CD4-positive, alpha-beta memory T cell (primary cell): Measurements from ENCODE around the gene NRG3. TPM values are rescaled to one million over a fixed set of nuclear protein-coding genes. Genes with fewer than 3 reads are reported as not detected.
"Not testable (repeated sequence)": the region's sequence is repeated elsewhere in the genome, so short reads cannot be mapped to it uniquely, and the experiment has no call there.

Experiments
- CTCF ChIA-PET: fragments of 350-600 bp; sonication (Branson Sonifier 250); formaldehyde crosslinking; loops from one replicate; lab custom pipeline; 2021; ENCODE audit warnings: inconsistent platforms; ENCODE audit not compliant: partially characterized antibody; lab: Charles Lee
- POLR2A ChIA-PET: fragments of 350-600 bp; sonication (Branson Sonifier 250); formaldehyde crosslinking; loops from one replicate; lab custom pipeline; 2021; ENCODE audit not compliant: partially characterized antibody; lab: Charles Lee
- DNase-seq, 5 donors: peaks; one replicate each; pipeline versions ENCODE4 v3.0.0 to v3.0.0-alpha.2; 2020 to 2022; ENCODE audit warnings: mixed read lengths in 1 of 5
- H3K27ac ChIP-seq: one replicate; pipeline ENCODE4 v1.7.0; 2013; ENCODE audit warnings: low read depth, low read length
- H3K27me3 ChIP-seq: 2 replicates; pipeline ENCODE4 v1.7.0; 2013; ENCODE audit warnings: mild to moderate bottlenecking, low read length, moderate library complexity; ENCODE audit not compliant: insufficient read depth
- H3K36me3 ChIP-seq: 2 replicates; pipeline ENCODE4 v1.7.0; 2013; ENCODE audit warnings: mild to moderate bottlenecking, low read length, moderate library complexity; ENCODE audit not compliant: insufficient read depth
- H3K4me1 ChIP-seq: 2 replicates; pipeline ENCODE4 v1.7.0; 2013; ENCODE audit warnings: mild to moderate bottlenecking, low read length, moderate library complexity; ENCODE audit not compliant: insufficient read depth
- H3K4me3 ChIP-seq, 2 donors: one replicate each; pipeline ENCODE4 v1.7.0; 2013; ENCODE audit warnings: low read length in 2 of 2, mild to moderate bottlenecking in 1 of 2
- H3K9me3 ChIP-seq, 2 donors: one replicate each; pipeline ENCODE4 v1.7.0; 2013; ENCODE audit warnings: low read length in 2 of 2, control low read depth in 1 of 2; ENCODE audit not compliant: control insufficient read depth in 1 of 2
- H3K27ac Mint-ChIP-seq, 7 donors: one replicate each; pipeline ENCODE4 v1.8.0; 2020 to 2021; ENCODE audit warnings: mixed read lengths in 7 of 7, mild to moderate bottlenecking in 6 of 7, inconsistent platforms in 3 of 7, moderate library complexity in 3 of 7
- H3K27me3 Mint-ChIP-seq, 2 donors: one replicate each; pipeline ENCODE4 v1.8.0; 2020 to 2021; ENCODE audit warnings: mixed read lengths in 2 of 2
- H3K36me3 Mint-ChIP-seq, 2 donors: one replicate each; pipeline ENCODE4 v1.8.0; 2020 to 2021; ENCODE audit warnings: mixed read lengths in 2 of 2, inconsistent platforms in 1 of 2, mild to moderate bottlenecking in 1 of 2
- H3K4me1 Mint-ChIP-seq, 4 donors: one replicate each; pipeline ENCODE4 v1.8.0; 2020 to 2021; ENCODE audit warnings: mixed read lengths in 4 of 4, mild to moderate bottlenecking in 1 of 4
- H3K4me3 Mint-ChIP-seq, 8 donors: one replicate each; pipeline ENCODE4 v1.8.0; 2020 to 2021; ENCODE audit warnings: mixed read lengths in 8 of 8, mild to moderate bottlenecking in 7 of 8, moderate library complexity in 6 of 8, inconsistent platforms in 3 of 8
- H3K9me3 Mint-ChIP-seq, 8 donors: one replicate each; pipeline ENCODE4 v1.8.0; 2020 to 2021; ENCODE audit warnings: mixed read lengths in 8 of 8, mild to moderate bottlenecking in 5 of 8, inconsistent platforms in 3 of 8, moderate library complexity in 1 of 8
- intact Hi-C: fragments of 100-400 bp; cut with micrococcal nuclease; formaldehyde crosslinking; loops from one replicate; pipeline ENCODE4 v1.15.1; 2023
- polyA plus RNA-seq, 2 donors: library from polyadenylated mRNA; unstranded; fragments of 300-500 nt; fragmentation: Illumina TruSeq; gene quantifications; one replicate each; pipeline ENCODE4 v1.2.3, GENCODE V29; 2021
- total RNA-seq, 2 experiments: library from RNA; stranded (reverse); gene quantifications; one replicate each; pipeline ENCODE4 v1.2.3, GENCODE V29; 2021

NRG3 gene
- total and polyA plus RNA-seq, 4 experiments from 2014 or later: not detected

DNA sequence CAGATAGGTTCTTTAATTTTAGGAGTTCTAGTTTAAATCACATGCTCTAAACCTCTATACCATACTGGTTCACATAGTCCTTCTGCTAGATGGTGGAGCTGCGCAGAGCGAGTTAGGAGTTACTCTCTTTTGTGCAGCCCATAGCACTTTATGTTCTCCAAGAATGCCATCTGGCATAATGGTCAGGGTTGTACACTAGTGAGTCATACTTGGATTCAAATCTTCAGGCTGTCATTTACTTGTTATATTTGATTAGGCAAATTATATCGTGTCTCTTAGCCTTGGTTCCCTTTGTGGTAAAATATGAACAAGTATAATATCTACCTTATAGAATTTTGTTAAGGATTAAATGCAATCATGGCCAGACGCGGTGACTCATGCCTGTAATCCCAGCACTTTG, 1078.3 kb downstream of the NRG3 start:
- H3K27me3 ChIP-seq: no peaks in the 10 kb centered on the region
- no peak overlapping the region for H3K27ac Mint-ChIP-seq
- intact Hi-C loops: no loop called here
- ChIA-PET POLR2A (no interaction called here), CTCF (no interaction called here)
- H3K4me1 ChIP-seq: no peaks in the 10 kb centered on the region
- no peaks in the 10 kb centered on the region for H3K36me3 ChIP-seq
- H3K4me3 Mint-ChIP-seq: no peak overlapping the region
- H3K27ac ChIP-seq: no peak overlapping the region
- no peak overlapping the region for H3K4me3 ChIP-seq
- H3K27me3 Mint-ChIP-seq: no peaks in the 10 kb centered on the region
- H3K9me3 Mint-ChIP-seq: peaks cover 0 to 7% (median 3%) of the 10 kb centered on the region in 8 donors
- H3K9me3 ChIP-seq: no peaks in the 10 kb centered on the region
- no peaks in the 10 kb centered on the region for H3K36me3 Mint-ChIP-seq
- no peak for DNase-seq
- H3K4me1 Mint-ChIP-seq: no peaks in the 10 kb centered on the region

DNA sequence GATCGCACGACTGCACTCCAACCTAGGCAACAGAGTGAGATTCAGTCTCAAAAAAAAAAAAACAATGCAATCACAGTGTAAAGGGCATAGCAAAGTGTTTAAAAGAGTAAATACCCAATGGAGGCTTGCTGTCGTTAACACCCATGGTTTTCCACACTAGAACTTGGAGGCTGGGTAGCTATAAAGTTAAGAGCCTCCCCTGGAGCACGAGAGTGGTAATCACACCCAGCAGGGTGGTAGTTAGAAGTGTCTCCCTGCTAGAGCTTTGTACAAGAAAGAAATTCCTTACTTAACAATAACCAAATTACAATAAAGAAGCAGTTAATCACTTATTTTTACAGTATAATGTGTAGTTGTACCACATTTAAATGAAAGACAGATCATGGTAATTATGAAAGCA, 1078.9 kb downstream of the NRG3 start:
- Histone ChIP-seq H3K9me3 (no peaks in the 10 kb centered on the region), H3K36me3 (no peaks in the 10 kb centered on the region), H3K4me1 (no peaks in the 10 kb centered on the region), H3K4me3 (no peak overlapping the region), H3K27ac (no peak overlapping the region), H3K27me3 (no peaks in the 10 kb centered on the region)
- H3K27ac Mint-ChIP-seq: no peak overlapping the region
- no peak overlapping the region for H3K4me3 Mint-ChIP-seq
- no peak for DNase-seq
- H3K4me1 Mint-ChIP-seq: no peaks in the 10 kb centered on the region
- intact Hi-C loops: no loop called here
- H3K9me3 Mint-ChIP-seq: peaks cover 0 to 6% (median 3%) of the 10 kb centered on the region in 8 donors
- H3K27me3 Mint-ChIP-seq: no peaks in the 10 kb centered on the region
- H3K36me3 Mint-ChIP-seq: no peaks in the 10 kb centered on the region
- CTCF ChIA-PET: no interaction called here
- POLR2A ChIA-PET: no interaction called here

DNA sequence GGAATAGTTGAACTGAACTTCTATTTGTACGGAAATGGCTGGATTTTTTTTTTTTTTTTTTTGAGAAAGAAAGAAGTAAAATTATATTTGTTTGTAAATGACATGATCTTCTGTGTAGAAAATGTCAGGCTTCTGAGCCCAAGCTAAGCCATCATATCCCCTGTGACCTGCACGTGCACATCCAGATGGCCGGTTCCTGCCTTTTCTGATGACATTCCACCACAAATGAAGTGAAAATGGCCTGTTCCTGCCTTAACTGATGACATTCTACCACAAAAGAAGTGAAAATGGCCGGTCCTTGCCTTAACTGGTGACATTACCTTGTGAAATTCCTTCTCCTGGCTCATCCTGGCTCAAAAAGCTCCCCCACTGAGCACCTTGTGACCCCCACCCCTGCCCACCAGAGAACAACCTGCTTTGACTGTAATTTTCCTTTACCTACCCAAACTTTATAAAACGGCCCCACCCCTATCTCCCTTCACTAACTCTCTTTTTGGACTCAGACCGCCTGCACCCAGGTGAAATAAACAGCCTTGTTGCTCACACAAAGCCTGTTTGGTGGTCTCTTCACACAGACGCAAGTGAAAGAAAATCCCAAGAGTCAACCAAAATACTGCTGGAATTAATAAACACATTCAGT, 1085.5 kb downstream of the NRG3 start:
- H3K27ac ChIP-seq, H3K36me3 ChIP-seq, CTCF ChIA-PET, H3K9me3 ChIP-seq, POLR2A ChIA-PET, H3K27me3 ChIP-seq, DNase-seq, H3K4me1 Mint-ChIP-seq, intact Hi-C loops, H3K36me3 Mint-ChIP-seq, H3K27me3 Mint-ChIP-seq, H3K9me3 Mint-ChIP-seq, H3K27ac Mint-ChIP-seq, H3K4me3 Mint-ChIP-seq, H3K4me1 ChIP-seq, H3K4me3 ChIP-seq: not testable (repeated sequence)

DNA sequence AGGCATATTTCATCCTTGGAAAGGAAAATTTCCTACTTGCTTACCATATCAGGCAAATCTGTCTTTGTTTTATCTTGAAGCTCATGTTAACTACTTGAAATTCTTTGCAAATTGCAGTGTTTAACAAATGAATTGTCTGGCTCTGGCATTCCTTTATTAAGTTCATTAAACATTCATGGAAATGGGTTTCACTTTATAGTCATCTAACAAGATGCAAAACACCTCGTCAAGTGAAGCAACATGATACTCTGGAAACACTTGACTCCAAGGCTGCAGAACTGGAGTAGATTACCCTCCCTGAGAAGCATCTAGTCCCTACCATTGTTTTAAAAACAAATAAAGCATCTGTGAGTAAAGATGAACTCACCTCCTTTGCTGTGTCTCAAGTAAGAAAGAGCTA, 1086.9 kb downstream of the NRG3 start:
- Mint-ChIP-seq H3K9me3 (peaks cover 0 to 7% (median 2%) of the 10 kb centered on the region in 8 donors), H3K27me3 (no peaks in the 10 kb centered on the region), H3K36me3 (no peaks in the 10 kb centered on the region), H3K4me1 (no peaks in the 10 kb centered on the region), H3K4me3 (no peak overlapping the region), H3K27ac (no peak overlapping the region)
- no peaks in the 10 kb centered on the region for H3K9me3 ChIP-seq
- H3K27ac ChIP-seq: no peak overlapping the region
- no peaks in the 10 kb centered on the region for H3K27me3 ChIP-seq
- POLR2A ChIA-PET: no interaction called here
- intact Hi-C loops: no loop called here
- no peak overlapping the region for H3K4me3 ChIP-seq
- CTCF ChIA-PET: no interaction called here
- H3K4me1 ChIP-seq: no peaks in the 10 kb centered on the region
- no peak for DNase-seq
- no peaks in the 10 kb centered on the region for H3K36me3 ChIP-seq

DNA sequence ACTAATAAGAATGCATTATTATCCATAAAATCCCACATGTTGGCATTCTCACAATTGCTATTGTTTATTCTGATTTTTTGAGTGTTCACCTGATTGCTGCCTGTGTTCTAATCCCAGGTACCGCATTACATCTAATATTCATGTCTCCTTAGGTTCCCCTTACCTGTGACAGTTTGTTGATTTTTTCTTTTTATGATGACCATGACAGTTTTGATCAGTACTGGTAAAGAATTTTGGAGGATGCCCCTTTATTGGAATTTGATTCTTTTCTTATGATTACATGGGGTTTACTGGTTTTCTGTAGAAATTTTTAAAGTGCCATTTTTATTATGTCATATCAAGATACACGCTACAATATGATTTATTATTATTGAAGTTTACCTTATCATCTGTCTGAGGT, 1091.1 kb downstream of the NRG3 start:
- Mint-ChIP-seq H3K9me3 (peaks cover 0 to 2% (median 0%) of the 10 kb centered on the region in 8 donors), H3K27ac (no peak overlapping the region), H3K36me3 (no peaks in the 10 kb centered on the region), H3K4me3 (no peak overlapping the region), H3K4me1 (no peaks in the 10 kb centered on the region), H3K27me3 (no peaks in the 10 kb centered on the region)
- POLR2A ChIA-PET: no interaction called here
- no peaks in the 10 kb centered on the region for H3K9me3 ChIP-seq
- no peak overlapping the region for H3K27ac ChIP-seq
- no peaks in the 10 kb centered on the region for H3K36me3 ChIP-seq
- CTCF ChIA-PET: no interaction called here
- DNase-seq: no peak
- H3K27me3 ChIP-seq: no peaks in the 10 kb centered on the region
- no peaks in the 10 kb centered on the region for H3K4me1 ChIP-seq
- H3K4me3 ChIP-seq: no peak overlapping the region
- intact Hi-C loops: no loop called here

DNA sequence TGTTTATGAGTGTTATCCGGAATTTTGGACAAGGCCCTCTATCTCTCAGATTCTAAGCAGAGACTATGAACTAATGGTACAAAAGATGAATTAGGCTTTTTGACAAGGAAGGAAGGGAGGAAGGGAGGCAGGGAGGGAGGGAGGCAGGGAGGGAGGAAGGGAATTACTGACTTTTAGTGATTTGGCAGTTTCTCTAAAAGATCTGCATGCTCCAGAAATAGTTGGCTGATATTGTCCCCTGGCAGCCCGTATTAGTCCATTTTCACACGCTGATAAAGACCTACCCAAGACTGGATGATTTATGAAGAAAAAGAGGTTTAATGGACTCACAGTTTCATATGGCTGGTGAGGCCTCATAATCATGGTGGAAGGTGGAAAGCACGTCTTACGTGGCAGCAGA, 1093.5 kb downstream of the NRG3 start:
- Mint-ChIP-seq H3K27me3 (no peaks in the 10 kb centered on the region), H3K27ac (no peak overlapping the region), H3K9me3 (peaks cover 0 to 2% (median 0%) of the 10 kb centered on the region in 8 donors), H3K4me1 (no peaks in the 10 kb centered on the region), H3K4me3 (no peak overlapping the region), H3K36me3 (no peaks in the 10 kb centered on the region)
- ChIA-PET CTCF (no interaction called here), POLR2A (no interaction called here)
- Histone ChIP-seq H3K9me3 (no peaks in the 10 kb centered on the region), H3K36me3 (no peaks in the 10 kb centered on the region), H3K4me1 (no peaks in the 10 kb centered on the region), H3K27ac (no peak overlapping the region), H3K4me3 (no peak overlapping the region), H3K27me3 (no peaks in the 10 kb centered on the region)
- no peak for DNase-seq
- intact Hi-C loops: no loop called here

DNA sequence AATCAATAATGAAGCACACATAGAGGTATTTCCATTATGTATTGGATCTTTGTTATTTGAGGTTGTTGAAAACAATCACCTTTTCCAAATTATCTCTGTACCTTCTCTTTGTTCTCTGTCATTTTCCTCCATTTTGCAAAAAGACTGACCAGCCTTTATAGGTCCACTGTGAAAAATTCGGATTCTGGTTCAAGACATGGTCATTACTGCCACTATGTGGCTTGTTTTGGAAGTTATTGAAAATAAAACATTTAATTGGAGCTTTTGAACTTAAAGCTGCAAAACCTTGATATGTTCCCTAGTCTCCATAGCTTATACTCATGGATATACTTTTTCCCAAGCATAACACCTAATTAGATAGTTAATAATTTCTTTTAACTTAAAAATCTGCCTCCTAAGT, 1094.4 kb downstream of the NRG3 start:
- no peak overlapping the region for H3K27ac ChIP-seq
- DNase-seq: no peak
- H3K9me3 ChIP-seq: no peaks in the 10 kb centered on the region
- H3K36me3 ChIP-seq: no peaks in the 10 kb centered on the region
- Mint-ChIP-seq H3K27ac (no peak overlapping the region), H3K36me3 (no peaks in the 10 kb centered on the region), H3K27me3 (no peaks in the 10 kb centered on the region), H3K4me3 (no peak overlapping the region), H3K4me1 (no peaks in the 10 kb centered on the region), H3K9me3 (peaks cover 0 to 2% (median 0%) of the 10 kb centered on the region in 8 donors)
- CTCF ChIA-PET: no interaction called here
- intact Hi-C loops: no loop called here
- POLR2A ChIA-PET: no interaction called here
- no peaks in the 10 kb centered on the region for H3K4me1 ChIP-seq
- no peaks in the 10 kb centered on the region for H3K27me3 ChIP-seq
- H3K4me3 ChIP-seq: no peak overlapping the region

DNA sequence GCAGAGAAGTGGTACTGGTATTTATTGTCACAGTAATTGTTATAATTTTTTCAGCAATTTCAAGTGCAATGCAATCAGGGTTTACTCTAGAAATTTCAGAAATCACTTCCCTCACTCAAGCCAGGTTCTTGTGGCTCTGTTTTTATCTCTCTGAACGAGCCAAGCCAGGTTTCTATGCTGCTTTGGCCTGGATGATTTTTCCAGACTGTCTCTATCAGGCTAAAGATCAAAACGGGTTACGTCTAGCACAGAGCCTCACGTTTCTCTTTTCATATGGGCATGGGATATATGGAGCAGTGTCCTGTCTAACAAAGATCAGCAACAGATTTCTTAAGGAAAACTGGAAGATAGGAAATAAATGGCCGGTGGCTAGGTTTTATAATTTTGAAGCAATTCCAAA, 1105.3 kb downstream of the NRG3 start:
- Histone ChIP-seq H3K9me3 (no peaks in the 10 kb centered on the region), H3K4me3 (no peak overlapping the region), H3K36me3 (no peaks in the 10 kb centered on the region), H3K27me3 (no peaks in the 10 kb centered on the region), H3K27ac (no peak overlapping the region), H3K4me1 (no peaks in the 10 kb centered on the region)
- Mint-ChIP-seq H3K36me3 (no peaks in the 10 kb centered on the region), H3K27me3 (no peaks in the 10 kb centered on the region), H3K4me3 (no peak overlapping the region), H3K9me3 (peaks cover 0 to 19% (median 3%) of the 10 kb centered on the region in 8 donors), H3K4me1 (no peaks in the 10 kb centered on the region), H3K27ac (no peak overlapping the region)
- CTCF ChIA-PET: no interaction called here
- POLR2A ChIA-PET: no interaction called here
- DNase-seq: no peak
- intact Hi-C loops: no loop called here
